HFFc6 (cell line): ENCODE results near the gene BCL10. TPM values are rescaled to one million over a fixed set of nuclear protein-coding genes. Genes with fewer than 3 reads are reported as not detected.

Experiments used
- DNase-seq: peaks from one replicate; pipeline ENCODE4 v3.0.0-alpha.2; 2018
- H3K27ac Mint-ChIP-seq: 2 replicates; pipeline ENCODE4 v1.8.0; 2020; ENCODE audit warnings: mild to moderate bottlenecking, mixed read lengths
- H3K27me3 Mint-ChIP-seq: 2 replicates; pipeline ENCODE4 v1.8.0; 2021; ENCODE audit warnings: mild to moderate bottlenecking, moderate library complexity, mixed read lengths; ENCODE audit not compliant: insufficient read depth
- H3K36me3 Mint-ChIP-seq: 2 replicates; pipeline ENCODE4 v1.8.0; 2021; ENCODE audit warnings: low read depth, mixed read lengths
- H3K4me1 Mint-ChIP-seq: 2 replicates; pipeline ENCODE4 v1.8.0; 2020; ENCODE audit warnings: low read depth, mixed read lengths
- H3K4me3 Mint-ChIP-seq: 2 replicates; pipeline ENCODE4 v1.8.0; 2020; ENCODE audit warnings: mild to moderate bottlenecking, moderate library complexity, mixed read lengths
- H3K9me3 Mint-ChIP-seq: 2 replicates; pipeline ENCODE4 v1.8.0; 2020; ENCODE audit warnings: mild to moderate bottlenecking, mixed read lengths
- total RNA-seq, 6 experiments: library from RNA; stranded (reverse); fragmentation: NEBNext Ultra II Directional; extraction: Animal tissue kit (Norgen Biotek cat#: 25700); gene quantifications; 2 replicates in 1 of 6; 3 replicates in 5 of 6; pipeline ENCODE4 v1.2.3, GENCODE V29; 2021
- TF ChIP-seq, protein P1 (sequence below): fragments of 200-600 bp; sonication (generic); IDR thresholded peaks from 2 replicates; pipeline ENCODE4 v1.5.0; 2021; ENCODE audit warnings: antibody characterized with exemption, mild to moderate bottlenecking

BCL10 gene
- total RNA-seq, 6 experiments from 2014 or later = 33.4 to 45.6 (median 39.2) TPM

DNA sequence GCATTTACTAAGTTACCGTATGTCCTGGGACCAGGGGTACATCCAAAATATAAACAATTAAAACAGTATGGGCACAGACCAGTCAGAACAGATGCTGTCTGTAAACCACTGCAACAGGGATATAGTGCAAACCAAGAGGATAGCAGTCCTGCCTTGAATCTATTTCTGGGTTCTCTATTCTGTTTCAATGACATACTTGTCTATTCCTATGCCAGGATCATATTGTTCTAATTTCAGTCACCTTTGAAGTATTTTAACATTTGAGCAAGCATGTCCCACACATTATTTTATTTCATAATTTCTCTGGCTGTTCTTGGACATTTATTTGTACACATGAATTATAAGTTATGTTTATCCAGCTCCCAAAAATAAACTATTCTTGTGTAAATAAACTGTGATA is 47.5 kb downstream of the BCL10 start:
- Mint-ChIP-seq H3K27me3 (no peaks in the 10 kb centered on the region), H3K4me3 (no peak overlapping the region), H3K9me3 (no peaks in the 10 kb centered on the region), H3K4me1 (peaks cover 15% of the 10 kb centered on the region), H3K36me3 (no peaks in the 10 kb centered on the region), H3K27ac (no peak overlapping the region)
- no peak for DNase-seq
- TF ChIP-seq, protein P1, sequence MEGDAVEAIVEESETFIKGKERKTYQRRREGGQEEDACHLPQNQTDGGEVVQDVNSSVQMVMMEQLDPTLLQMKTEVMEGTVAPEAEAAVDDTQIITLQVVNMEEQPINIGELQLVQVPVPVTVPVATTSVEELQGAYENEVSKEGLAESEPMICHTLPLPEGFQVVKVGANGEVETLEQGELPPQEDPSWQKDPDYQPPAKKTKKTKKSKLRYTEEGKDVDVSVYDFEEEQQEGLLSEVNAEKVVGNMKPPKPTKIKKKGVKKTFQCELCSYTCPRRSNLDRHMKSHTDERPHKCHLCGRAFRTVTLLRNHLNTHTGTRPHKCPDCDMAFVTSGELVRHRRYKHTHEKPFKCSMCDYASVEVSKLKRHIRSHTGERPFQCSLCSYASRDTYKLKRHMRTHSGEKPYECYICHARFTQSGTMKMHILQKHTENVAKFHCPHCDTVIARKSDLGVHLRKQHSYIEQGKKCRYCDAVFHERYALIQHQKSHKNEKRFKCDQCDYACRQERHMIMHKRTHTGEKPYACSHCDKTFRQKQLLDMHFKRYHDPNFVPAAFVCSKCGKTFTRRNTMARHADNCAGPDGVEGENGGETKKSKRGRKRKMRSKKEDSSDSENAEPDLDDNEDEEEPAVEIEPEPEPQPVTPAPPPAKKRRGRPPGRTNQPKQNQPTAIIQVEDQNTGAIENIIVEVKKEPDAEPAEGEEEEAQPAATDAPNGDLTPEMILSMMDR = no peak

DNA sequence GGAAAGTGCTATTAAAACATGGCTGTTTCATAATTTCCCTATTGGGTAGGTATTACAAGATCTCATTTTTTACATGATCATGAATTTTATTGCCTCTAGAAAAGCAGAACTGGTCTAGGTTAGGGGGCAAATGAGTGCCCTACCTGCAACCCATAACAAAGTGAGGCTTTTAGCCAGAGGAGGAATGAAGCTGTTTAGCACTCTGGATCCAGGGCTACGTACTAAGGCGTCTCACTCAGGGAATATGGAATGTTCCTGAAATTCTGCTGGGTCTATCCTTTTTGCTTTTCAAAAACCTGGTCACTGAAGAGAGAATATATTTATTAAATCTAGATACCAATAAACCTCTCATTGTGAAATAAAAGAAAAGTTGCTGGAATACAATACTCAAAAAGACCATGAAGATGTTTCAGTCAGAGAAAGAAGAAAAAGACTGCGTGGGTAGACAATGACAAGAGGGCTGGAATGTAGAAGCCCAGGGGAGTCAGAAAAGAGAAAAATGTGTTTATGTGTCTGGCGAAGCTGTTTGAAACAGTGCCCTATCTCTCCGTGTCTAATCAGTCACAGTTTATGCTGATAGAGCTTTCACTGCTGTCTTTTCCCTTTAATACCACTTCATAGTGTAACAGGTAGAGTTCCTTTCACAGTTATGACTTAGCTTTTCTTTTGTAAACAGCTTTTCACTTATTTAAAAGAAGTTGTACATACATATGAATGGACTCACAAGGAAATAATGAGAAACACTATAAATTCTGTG is 50.6 kb downstream of the BCL10 start:
- no peak for DNase-seq
- TF ChIP-seq, protein P1 = no peak
- Mint-ChIP-seq H3K9me3 (no peaks in the 10 kb centered on the region), H3K4me3 (no peak overlapping the region), H3K4me1 (peaks cover 22% of the 10 kb centered on the region), H3K36me3 (no peaks in the 10 kb centered on the region), H3K27ac (no peak overlapping the region), H3K27me3 (no peaks in the 10 kb centered on the region; the same call in 1 of the 2 replicates)

DNA sequence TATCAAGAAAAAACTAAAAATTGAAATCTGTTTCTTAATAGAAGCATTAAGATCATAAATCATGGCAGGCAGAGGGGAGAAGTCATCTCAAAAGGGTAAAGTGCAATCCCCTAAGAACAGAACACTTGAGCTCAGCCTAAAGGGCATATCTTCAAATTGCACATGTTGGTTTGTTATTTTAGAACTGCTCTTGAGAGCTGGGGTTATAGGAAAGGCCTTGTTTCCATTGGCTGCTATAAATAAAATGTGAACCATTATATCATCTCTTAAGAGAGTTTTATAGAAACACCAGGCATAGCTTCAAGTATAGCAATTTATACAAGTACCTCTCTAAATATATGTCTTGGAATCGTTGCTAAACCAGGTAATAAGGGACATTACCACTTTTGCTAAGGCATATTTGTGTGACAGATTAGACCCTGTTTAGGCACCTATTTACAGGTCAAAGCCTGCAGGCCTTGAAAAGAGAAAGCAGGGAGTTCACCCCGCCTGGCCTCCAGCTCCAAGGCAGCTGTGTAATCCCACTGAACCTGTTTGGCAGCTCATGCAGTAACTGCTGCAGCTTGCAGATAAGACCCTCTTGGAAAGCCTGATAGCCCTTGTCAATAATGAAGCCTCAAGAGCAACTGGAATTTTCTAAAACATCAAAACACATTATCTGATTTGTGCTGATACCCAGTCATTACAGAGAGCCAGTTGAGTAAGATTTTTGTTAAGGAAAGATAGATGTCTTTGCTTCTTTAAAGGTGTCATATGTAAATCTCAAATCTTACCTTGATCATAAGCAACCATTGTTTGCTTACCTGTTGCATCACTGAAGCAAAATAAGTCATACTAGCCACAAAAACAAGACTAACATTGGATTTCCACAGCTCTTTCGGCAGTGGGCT is 51.5 kb downstream of the BCL10 start:
- no peak overlapping the region for H3K27ac Mint-ChIP-seq

DNA sequence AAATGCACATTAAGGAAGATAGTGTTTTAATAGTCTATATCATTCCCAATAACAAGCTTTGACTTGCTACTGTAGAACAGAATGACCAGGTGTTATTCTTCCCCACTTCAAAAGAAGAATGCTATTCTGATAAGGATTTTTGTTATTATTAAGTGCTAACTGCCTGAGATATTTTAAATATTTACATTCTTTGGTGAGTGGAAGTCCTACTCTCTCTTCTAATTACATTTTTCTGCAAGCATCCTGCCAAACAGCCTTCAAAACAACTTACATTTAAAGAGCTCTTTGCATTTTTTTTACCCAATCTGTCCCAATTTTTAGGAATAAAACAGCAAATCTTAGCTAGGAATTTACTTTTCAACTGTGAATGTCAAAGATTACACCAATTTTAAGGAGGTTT is 52.1 kb downstream of the BCL10 start:
- no peak for DNase-seq

More for the DNA sequence above, 51.5 kb downstream of the BCL10 start:
- H3K36me3 Mint-ChIP-seq = no peaks in the 10 kb centered on the region
- no peaks in the 10 kb centered on the region for H3K9me3 Mint-ChIP-seq
- DNase-seq = no peak
- H3K4me3 Mint-ChIP-seq = no peak overlapping the region
- peaks cover 29% of the 10 kb centered on the region for H3K4me1 Mint-ChIP-seq
- TF ChIP-seq, protein P1 = no peak
- no peaks in the 10 kb centered on the region; the same call in 1 of the 2 replicates for H3K27me3 Mint-ChIP-seq

DNA sequence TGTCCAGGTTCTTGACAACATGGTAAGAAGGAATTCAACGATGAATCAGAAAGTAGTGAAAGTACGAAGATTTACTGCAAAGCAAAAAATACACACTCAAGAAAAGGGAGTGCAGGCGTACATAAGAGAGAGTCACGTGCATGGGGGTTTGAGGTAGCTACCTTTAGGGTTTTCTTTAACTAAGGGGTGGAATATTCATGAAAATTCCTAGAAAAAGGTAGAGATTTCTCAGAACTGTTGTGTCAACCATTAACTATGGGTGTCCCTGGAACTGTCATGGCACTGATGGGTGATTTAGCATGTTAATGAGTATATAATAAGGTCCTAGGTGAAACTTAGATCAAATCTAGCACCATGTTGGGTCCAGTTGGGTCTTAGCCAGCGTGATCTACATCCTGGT is 53.1 kb downstream of the BCL10 start:
- Mint-ChIP-seq H3K36me3 (no peaks in the 10 kb centered on the region), H3K4me1 (peaks cover 29% of the 10 kb centered on the region), H3K27ac (no peak overlapping the region), H3K27me3 (no peaks in the 10 kb centered on the region; the same call in 1 of the 2 replicates), H3K9me3 (no peaks in the 10 kb centered on the region), H3K4me3 (no peak overlapping the region)
- no peak for DNase-seq
- TF ChIP-seq, protein P1 = no peak

More for the DNA sequence above, 52.1 kb downstream of the BCL10 start:
- peaks cover 29% of the 10 kb centered on the region for H3K4me1 Mint-ChIP-seq
- TF ChIP-seq, protein P1 = no peak
- no peaks in the 10 kb centered on the region for H3K36me3 Mint-ChIP-seq
- H3K27me3 Mint-ChIP-seq = no peaks in the 10 kb centered on the region; the same call in 1 of the 2 replicates
- no peak overlapping the region for H3K27ac Mint-ChIP-seq
- no peak overlapping the region for H3K4me3 Mint-ChIP-seq
- no peaks in the 10 kb centered on the region for H3K9me3 Mint-ChIP-seq
